GM04503 (cell line): ENCODE data around the gene CD4.

Experiments used
- DNase-seq: peaks from one replicate; pipeline ENCODE4 v3.0.0-alpha.2; 2012; ENCODE audit warnings: low read depth

The CD4 gene

GRCh38 chr12:6765634-6766581 lies 23.4 kb upstream of the CD4 start, which contains the start of gene PTMS:
PTMS (plus strand) TSS chr12:6766363; CDS start chr12:6766706, 343 bp downstream.
- DNase-seq: peak; percentile 57

- no peak for DNase-seq
Measured at GRCh38 chr12:6766651-6767349, 22.5 kb upstream of the CD4 start.

- DNase-seq: no peak
Measured at GRCh38 chr12:6767353-6768319, 21.7 kb upstream of the CD4 start.

GRCh38 chr12:6768437-6768914 lies 20.9 kb upstream of the CD4 start:
- DNase-seq: no peak

GRCh38 chr12:6768990-6769389 lies 20.3 kb upstream of the CD4 start:
- DNase-seq: no peak

GRCh38 chr12:6769666-6770065 lies 19.7 kb upstream of the CD4 start:
- DNase-seq: no peak

GRCh38 chr12:6770094-6770493 lies 19.2 kb upstream of the CD4 start:
- DNase-seq: no peak

- DNase-seq: no peak
Measured at GRCh38 chr12:6770600-6770999, 18.7 kb upstream of the CD4 start.

GRCh38 chr12:6771091-6771495 lies 18.2 kb upstream of the CD4 start:
- no peak for DNase-seq

- DNase-seq: no peak
Measured at GRCh38 chr12:6771509-6772330, 17.6 kb upstream of the CD4 start.

- DNase-seq: no peak
Measured at GRCh38 chr12:6772331-6772695, 17.0 kb upstream of the CD4 start, which contains the start of gene LAG3. LAG3 (plus strand) TSS chr12:6772520; CDS start chr12:6772853, 333 bp downstream.

GRCh38 chr12:6772726-6773589 lies 16.4 kb upstream of the CD4 start:
- no peak for DNase-seq

- no peak for DNase-seq
Measured at GRCh38 chr12:6773590-6774351, 15.6 kb upstream of the CD4 start.

GRCh38 chr12:6774499-6775062 lies 14.7 kb upstream of the CD4 start:
- DNase-seq: no peak

- DNase-seq: no peak
Measured at GRCh38 chr12:6775185-6776174, 13.8 kb upstream of the CD4 start.

- DNase-seq: no peak
Measured at GRCh38 chr12:6777386-6777785, 11.9 kb upstream of the CD4 start.

- DNase-seq: no peak
Measured at GRCh38 chr12:6778217-6778573, 11.1 kb upstream of the CD4 start.
